Heart right ventricle (tissue), 16 donors: Measurements from ENCODE around the gene ASB2. TPM values are rescaled to one million over a fixed set of nuclear protein-coding genes. Genes with fewer than 3 reads are reported as not detected.

Source experiments
- ATAC-seq, 8 donors: fragments of 200-7000 bp; cut with Tn5 transposase; one replicate each; pipeline ENCODE4 v1.9.1; 2020; ENCODE audit warnings: mild to moderate bottlenecking in 8 of 8, moderate library complexity in 8 of 8, moderate number of reproducible peaks in 1 of 8
- DNase-seq, 2 donors: peaks; one replicate each; pipeline ENCODE4 v3.0.0-alpha.2; 2020
- H3K27ac ChIP-seq, 10 donors: fragments of 200-600 bp; sonication (generic) in 2 of 10; one replicate each; pipeline versions ENCODE4 v1.5.0 to v1.8.0; 2020 to 2022; ENCODE audit warnings: mild to moderate bottlenecking in 3 of 10
- H3K27me3 ChIP-seq, 7 donors: fragments of 200-600 bp; one replicate each; pipeline ENCODE4 v1.8.0; 2021 to 2022; ENCODE audit warnings: mild to moderate bottlenecking in 2 of 7
- H3K36me3 ChIP-seq, 9 donors: fragments of 200-600 bp; sonication (generic) in 1 of 9; one replicate each; pipeline versions ENCODE4 v1.5.0 to v1.8.0; 2020 to 2022; ENCODE audit warnings: mild to moderate bottlenecking in 2 of 9
- H3K4me1 ChIP-seq, 9 donors: fragments of 200-600 bp; sonication (generic) in 1 of 9; one replicate each; pipeline versions ENCODE4 v1.5.0 to v1.8.0; 2020 to 2022; ENCODE audit warnings: mild to moderate bottlenecking in 4 of 9
- H3K4me3 ChIP-seq, 10 donors: fragments of 200-600 bp; sonication (generic) in 2 of 10; one replicate each; pipeline versions ENCODE4 v1.5.0 to v1.8.0; 2020 to 2022; ENCODE audit warnings: mild to moderate bottlenecking in 7 of 10, moderate library complexity in 2 of 10
- H3K9me3 ChIP-seq, 11 donors: fragments of 200-600 bp in 10 of 11; sonication (generic) in 2 of 11; one replicate each; pipeline versions ENCODE4 v1.5.0 to v1.8.0; 2013 to 2022; ENCODE audit warnings: mild to moderate bottlenecking in 2 of 11, control low read depth in 1 of 11, moderate library complexity in 1 of 11
- CTCF ChIP-seq, 9 donors: fragments of 200-600 bp; sonication (generic) in 2 of 9; IDR thresholded peaks; one replicate each; pipeline versions ENCODE4 v1.5.0 to v1.8.0; 2021 to 2022; ENCODE audit warnings: antibody characterized with exemption in 9 of 9, mild to moderate bottlenecking in 5 of 9, moderate library complexity in 1 of 9
- WGBS, 2 donors: extraction: QIAGEN DNeasy Blood & Tissue Kit; methylation state at CpG; one replicate each; pipeline ENCODE4 v1.1.7; 2013; ENCODE audit warnings: inconsistent platforms in 1 of 2; 5-methylcytosine and 5-hydroxymethylcytosine counted together
- intact Hi-C, 10 donors: fragments of 100-400 bp; cut with DNase I; formaldehyde crosslinking; loops; one replicate each; pipeline versions ENCODE4 v1.11.1 to v1.14.2; 2022
- polyA plus RNA-seq, 2 donors: library from polyadenylated mRNA; stranded (reverse); fragments of 200-250 nt; gene quantifications; one replicate each; pipeline ENCODE4 v1.2.3, GENCODE V29; 2013
- total RNA-seq, 10 donors: library from RNA; stranded (reverse); fragmentation: NEBNext Ultra II Directional in 3 of 10; extraction: Animal tissue kit (Norgen Biotek cat#: 25700) in 3 of 10; gene quantifications; one replicate each; pipeline versions ENCODE4 v1.2.1 to v1.2.4, GENCODE V29; 2021 to 2023
- donor health status: Arrhythmogenic right ventricular cardiomyopathy.
- donor health status: ischemic (EF 13 %, LVEDD 7.1; RV severe dilation, severe dysfunction).
- donor health status: healthy with polysubstance abuse.
- donor health status: DM: no; HTN: yes; CAD: no.
- donor health status: DM: no; HTN: no; CAD: no.
- donor health status: ischemic (EF 25% LVEDD 6.9; RV normal size, moderate dysfunction).
- donor health status: ischemic (EF 25% LVEDD 5.7; RV mildly dilated, moderate dysfunction).
- donor health status: healthy.
- donor health status: DM: yes; HTN: yes; CAD: no.
- donor health status: Ischemic cardiomyopathy.
- donor health status: ischemic (EF 35%, LVEDD 5.7; RV mildly dilated, moderate dysfunction).
- donor health status: nonischemic (EF 11% LVEDD 7.7; RV severe dilation, severe dysfunction).
- donor health status: DM: yes; HTN: yes; CAD: no.
- donor health status: PGD.
- donor health status: ischemic (EF 29% LVEDD 5.4; RV normal size, mild dysfunction).
- donor health status: nonischemic (EF 23%, LVEDD 6.1; RV moderate dilation, normal function).

ASB2 gene
- total and polyA plus RNA-seq, 12 donors: 19.6 to 374 (median 168) TPM

- Histone ChIP-seq H3K9me3 (peaks cover 0 to 21% (median 0%) of the 10 kb centered on the region in 11 donors), H3K36me3 (no peaks in the 10 kb centered on the region), H3K27me3 (no peaks in the 10 kb centered on the region), H3K4me1 (no peaks in the 10 kb centered on the region), H3K4me3 (no peak overlapping the region), H3K27ac (no peak overlapping the region)
- no peak for ATAC-seq
- TF ChIP-seq CTCF (IDR thresholded peaks at IDR 0.05): no peak
- WGBS, 2 donors: 83 to 88% methylated on average over 7 of the region's 7 CpGs
- intact Hi-C loops: no loop called here
- no peak for DNase-seq
Observed at GRCh38 chr14:93917141-93917540, 59.2 kb downstream of the ASB2 start.

GRCh38 chr14:93916498-93916897, 59.9 kb downstream of the ASB2 start:
- intact Hi-C loops: no loop called here
- Histone ChIP-seq H3K9me3 (peaks cover 0 to 21% (median 0%) of the 10 kb centered on the region in 11 donors), H3K36me3 (no peaks in the 10 kb centered on the region), H3K4me1 (no peaks in the 10 kb centered on the region), H3K4me3 (no peak overlapping the region), H3K27me3 (no peaks in the 10 kb centered on the region), H3K27ac (no peak overlapping the region)
- ATAC-seq (no peak), DNase-seq (no peak)
- TF ChIP-seq CTCF (IDR thresholded peaks at IDR 0.05): no peak
- 62 to 75% methylated on average over 3 of the region's 3 CpGs for WGBS, 2 donors

- Histone ChIP-seq H3K27me3 (no peaks in the 10 kb centered on the region), H3K4me1 (no peaks in the 10 kb centered on the region), H3K9me3 (peaks cover 0 to 21% (median 0%) of the 10 kb centered on the region in 11 donors), H3K4me3 (no peak overlapping the region), H3K36me3 (no peaks in the 10 kb centered on the region), H3K27ac (no peak overlapping the region)
- intact Hi-C loops: no loop called here
- TF ChIP-seq CTCF (IDR thresholded peaks at IDR 0.05): no peak
- DNase-seq: no peak
- no peak for ATAC-seq
- 33 to 40% methylated on average over 2 of the region's 2 CpGs for WGBS, 2 donors
Observed at GRCh38 chr14:93915800-93916199, 60.6 kb downstream of the ASB2 start.

GRCh38 chr14:93915070-93915705, 61.2 kb downstream of the ASB2 start:
- no peak overlapping the region for H3K27ac ChIP-seq

More at GRCh38 chr14:93915070-93915705, 61.2 kb downstream of the ASB2 start:
- no peak for DNase-seq
- H3K27me3 ChIP-seq: peaks cover 0 to under 1% (median 0%) of the 10 kb centered on the region in 7 donors
- H3K4me3 ChIP-seq: no peak overlapping the region
- H3K9me3 ChIP-seq: peaks cover 0 to 19% (median 0%) of the 10 kb centered on the region in 11 donors
- TF ChIP-seq CTCF (IDR thresholded peaks at IDR 0.05): no peak
- no peaks in the 10 kb centered on the region for H3K36me3 ChIP-seq
- H3K4me1 ChIP-seq: no peaks in the 10 kb centered on the region
- intact Hi-C loops: no loop called here
- 76 to 82% methylated on average over 14 of the region's 14 CpGs for WGBS, 2 donors
- ATAC-seq: peak in 2 of 8 donors; percentile 29 to 35
